Stimulated activated CD4-positive, alpha-beta T cell treated with anti-CD3 and anti-CD28 coated beads, Interleukin-1b, Interleukin-23, amount 100 ng/mL, for 24 hours (primary cell): Measurements from ENCODE around the gene MRTO4.
"Not testable (repeated sequence)": the region's sequence is repeated elsewhere in the genome, so short reads cannot be mapped to it uniquely, and the experiment has no call there.

ENCODE experiments used
- DNase-seq, 4 experiments: peaks; one replicate each; pipeline ENCODE4 v3.0.0-alpha.2; 2020; ENCODE audit warnings: low read depth in 4 of 4, low spot score in 1 of 4

MRTO4 gene

DNA sequence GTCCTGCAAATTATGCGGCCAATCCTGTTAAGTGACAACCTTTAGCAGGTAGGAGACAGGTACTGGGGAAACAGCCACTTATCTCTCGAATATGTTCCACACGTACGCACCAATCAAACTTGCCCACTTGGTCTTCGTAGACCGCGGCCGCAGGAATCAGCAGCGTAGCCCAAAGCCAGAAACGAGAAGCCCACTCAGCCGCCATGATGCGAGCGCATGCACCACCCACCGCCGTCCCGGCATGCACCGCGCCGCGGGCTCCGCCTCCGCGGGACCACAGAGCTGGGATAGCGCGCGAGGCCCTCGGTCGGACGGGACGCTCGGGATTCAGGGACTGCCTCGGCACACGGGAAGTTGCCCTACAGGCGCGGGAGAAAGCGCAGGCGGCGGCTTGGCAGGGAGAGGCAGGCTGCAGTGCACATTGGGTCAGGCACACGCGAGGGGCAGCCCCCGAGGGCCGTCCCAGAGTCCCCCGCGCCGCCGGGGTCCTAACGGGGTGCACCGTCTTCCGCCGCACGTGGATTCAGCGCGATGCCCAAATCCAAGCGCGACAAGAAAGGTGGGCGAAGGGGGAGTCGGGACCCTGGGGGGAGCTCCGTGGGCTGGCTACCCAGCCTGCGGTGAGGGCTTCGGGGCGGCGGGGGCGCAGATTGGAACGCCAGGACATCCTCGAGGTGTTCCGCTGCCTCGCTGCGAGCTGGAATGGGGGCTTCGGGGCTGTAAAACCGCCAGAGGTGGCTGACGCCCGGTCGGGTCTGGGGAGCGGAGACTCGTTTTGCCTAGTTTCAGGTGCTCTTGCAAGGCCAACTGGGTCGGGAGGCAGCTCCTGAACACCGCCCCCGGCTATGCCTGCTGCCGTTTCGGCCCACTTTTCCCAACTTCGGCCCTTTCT is at the start of gene MRTO4, which contains the start of gene EMC1:
TSS of gene MRTO4 (plus strand) at position 501 of the 892 bp plus-strand sequence. CDS start at position 532, 31 bp downstream.
TSS of gene EMC1 (minus strand) at position 220 of the 892 bp plus-strand sequence. CDS start at position 205, 15 bp downstream.
- peak; percentile 75 to 85 (median 83) for DNase-seq

DNA sequence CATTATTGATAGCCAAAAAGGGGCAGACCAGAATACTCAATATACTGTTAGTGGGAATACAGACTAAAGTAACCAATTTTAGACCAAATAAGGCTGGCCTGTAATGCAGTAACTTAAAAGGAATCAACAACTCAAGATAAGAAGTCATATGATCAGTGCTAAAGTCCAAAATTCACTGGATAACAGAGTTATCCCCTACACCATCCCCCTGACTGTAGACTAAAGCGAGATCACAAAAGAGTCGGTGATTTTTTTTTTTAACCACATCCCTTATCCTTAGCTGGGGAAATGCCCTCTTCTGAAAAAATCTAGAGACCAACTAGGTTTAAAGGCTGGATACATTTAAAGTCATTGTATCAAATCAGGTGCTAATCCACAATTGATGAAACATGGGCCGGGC is 49.2 kb upstream of the MRTO4 start:
- DNase-seq: no peak

DNA sequence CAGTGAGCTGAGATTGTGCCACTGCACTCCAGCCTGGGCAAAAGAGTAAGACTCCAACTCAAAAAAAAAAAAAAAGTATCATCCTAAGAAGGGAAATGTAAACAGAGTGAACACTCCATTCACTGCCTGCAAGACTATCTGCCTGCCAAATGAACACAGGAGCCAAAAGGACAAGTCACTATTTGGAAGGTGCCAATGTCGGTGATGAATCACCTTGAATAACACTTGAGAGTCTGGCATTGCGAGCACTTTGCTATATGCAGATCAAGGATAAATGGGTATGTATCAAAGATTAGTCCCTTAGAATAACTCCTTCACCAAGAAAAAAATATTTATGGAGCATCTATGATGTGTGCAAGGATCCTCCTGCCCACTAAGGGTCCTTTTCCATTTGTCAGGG is 48.2 kb upstream of the MRTO4 start:
- no peak for DNase-seq

DNA sequence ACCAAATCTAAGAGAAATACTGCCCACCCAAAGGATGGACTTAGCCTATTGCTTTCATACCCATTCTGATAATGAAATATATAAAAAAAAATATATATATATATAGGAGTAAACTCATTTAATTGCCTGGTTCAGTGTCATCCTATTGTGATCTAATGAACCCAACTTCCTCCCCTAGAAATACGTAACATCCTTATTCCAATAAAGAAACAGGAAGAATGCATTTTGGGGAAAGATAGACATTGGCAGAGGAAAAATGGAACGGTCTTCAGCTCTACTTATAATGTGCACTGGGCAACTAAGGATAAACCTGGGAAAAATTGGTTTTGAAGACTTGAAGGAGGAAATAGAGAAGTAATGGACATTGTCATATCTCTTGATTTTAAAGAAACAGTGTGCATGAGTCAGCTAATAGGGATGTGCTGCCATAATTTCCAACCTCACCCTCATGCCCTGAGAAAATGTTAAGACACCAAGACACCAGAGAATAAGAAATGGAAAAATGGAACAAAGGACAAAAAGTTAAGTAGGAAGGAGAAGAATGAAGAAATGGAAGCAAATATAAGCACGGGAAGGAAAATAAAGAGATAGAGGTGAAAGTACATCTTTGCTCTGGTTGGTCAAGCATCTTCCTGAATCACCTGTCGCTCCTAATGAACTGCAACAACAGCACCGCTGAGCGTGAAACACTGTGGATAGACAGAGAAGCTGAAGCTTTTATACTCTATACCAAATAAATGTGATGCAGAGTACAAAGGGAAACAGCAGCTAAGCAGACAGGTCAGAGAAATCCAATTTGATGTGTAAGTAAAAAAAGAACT is 46.9 kb upstream of the MRTO4 start:
- DNase-seq: no peak

DNA sequence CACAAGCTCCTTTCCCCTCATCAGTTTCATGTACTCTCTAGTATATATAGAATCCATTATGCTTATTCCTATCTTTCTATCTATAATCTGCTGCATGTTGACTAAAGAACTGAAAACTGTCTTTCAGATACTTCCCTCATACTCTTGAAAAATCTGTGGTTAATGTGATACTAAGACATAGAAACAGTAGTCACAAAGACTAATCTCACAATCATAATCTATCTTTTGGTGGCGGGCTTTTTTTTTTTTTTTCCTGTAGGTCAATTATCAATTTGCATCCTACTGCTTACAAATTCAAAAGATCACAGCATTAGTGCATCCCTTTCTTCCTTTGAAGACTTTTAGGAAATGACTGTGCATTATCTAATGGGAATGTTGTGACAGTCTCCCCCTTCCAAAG is 46.2 kb upstream of the MRTO4 start:
- DNase-seq: no peak

DNA sequence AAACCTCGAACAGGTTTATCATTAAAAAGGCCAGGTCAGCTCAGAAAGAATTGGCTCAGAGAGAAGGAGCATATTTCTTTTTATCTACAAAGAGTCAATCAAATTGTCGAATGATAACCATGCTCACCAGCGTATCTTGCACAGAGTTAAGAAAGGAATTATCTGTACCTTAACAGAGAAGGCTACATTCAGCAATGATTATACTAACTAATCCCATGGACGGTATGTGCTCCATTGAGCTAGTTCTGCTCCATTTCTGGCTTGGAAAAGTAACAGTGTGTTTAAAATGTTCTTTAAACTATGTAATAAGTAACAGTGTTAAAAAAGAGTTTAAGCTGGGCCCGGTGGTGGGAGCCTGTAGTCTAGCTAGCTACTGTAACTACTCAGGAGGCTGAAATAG is 45.8 kb upstream of the MRTO4 start:
- DNase-seq: no peak

DNA sequence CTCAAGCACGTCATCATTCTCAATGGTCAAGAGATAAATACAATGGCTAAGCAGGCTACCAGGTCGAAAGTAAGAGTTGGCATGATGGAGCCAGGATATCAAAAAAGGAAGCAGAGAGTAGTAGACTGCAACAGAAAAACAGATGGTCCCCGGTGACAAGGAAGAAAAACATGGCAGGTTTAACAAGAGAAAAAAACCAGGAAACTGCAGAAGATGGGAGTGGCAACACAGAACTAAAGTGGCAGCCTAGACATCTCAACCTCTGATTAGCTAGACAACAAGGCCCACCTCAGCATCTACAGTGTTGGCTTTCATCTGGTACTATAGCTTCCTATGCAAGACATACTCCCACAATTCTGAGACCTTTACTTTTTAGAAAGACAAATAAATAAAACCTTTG is 44.7 kb upstream of the MRTO4 start:
- no peak for DNase-seq

DNA sequence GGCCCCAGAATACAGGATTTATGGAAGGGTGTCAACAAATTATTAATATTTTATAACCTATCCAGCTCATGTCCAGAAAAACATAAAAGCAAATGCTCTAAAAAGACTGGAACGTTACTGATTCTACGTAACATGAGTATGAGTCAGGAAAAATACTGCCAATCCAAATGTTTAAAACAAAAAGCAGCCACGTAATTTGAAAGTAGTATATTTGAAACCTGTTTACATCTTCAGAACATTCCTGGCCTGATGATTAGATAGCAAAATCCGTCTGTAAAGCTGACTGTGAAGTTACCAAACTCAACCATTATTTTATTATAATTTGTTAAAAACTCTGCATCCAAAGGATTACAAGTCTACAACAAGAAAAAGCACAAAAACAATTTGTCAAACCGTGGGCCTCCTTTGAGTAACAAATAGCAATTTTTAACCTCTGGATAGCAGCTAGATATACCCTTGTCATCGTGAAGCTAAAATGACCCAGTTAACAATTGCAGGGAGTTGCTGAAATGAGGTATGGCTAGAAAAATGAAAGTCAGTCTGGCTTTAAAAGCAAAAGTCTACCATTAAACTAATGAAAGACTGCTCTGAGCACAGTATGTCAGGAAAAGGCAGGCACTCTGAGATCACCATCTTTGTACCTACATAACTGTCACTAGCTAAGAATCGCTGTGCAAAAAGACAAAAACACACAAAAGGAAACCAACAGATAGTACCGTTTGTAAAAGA is 42.7 kb upstream of the MRTO4 start:
- DNase-seq: no peak

DNA sequence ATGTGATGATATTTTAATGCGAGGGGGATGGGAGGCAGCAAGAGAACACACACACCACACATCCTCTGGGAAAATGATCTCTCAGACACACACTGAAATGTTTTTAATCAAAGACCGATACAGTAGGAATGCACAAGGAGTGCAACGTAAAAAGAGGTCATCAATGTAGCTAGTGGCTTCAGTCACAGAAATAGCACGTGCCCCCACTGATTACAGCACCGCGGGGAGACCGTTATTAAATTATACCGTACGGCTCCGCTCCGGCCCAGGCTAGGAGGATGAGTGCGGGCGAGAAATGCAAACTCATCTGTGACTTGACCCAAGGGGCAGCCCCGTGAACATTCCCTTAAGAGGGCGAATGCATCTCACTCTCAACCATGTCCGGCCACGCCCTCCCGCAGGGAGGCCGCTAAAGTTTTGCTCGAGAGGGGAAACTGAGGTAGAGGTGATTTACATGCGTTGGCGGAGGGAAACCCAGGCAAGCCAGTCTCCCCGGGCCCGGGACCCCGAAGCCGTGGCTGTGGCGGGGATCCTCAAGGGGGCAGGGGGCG is 42.1 kb upstream of the MRTO4 start:
- DNase-seq: peak in 3 of 4 experiments; percentile 31 to 67 (median 51)

DNA sequence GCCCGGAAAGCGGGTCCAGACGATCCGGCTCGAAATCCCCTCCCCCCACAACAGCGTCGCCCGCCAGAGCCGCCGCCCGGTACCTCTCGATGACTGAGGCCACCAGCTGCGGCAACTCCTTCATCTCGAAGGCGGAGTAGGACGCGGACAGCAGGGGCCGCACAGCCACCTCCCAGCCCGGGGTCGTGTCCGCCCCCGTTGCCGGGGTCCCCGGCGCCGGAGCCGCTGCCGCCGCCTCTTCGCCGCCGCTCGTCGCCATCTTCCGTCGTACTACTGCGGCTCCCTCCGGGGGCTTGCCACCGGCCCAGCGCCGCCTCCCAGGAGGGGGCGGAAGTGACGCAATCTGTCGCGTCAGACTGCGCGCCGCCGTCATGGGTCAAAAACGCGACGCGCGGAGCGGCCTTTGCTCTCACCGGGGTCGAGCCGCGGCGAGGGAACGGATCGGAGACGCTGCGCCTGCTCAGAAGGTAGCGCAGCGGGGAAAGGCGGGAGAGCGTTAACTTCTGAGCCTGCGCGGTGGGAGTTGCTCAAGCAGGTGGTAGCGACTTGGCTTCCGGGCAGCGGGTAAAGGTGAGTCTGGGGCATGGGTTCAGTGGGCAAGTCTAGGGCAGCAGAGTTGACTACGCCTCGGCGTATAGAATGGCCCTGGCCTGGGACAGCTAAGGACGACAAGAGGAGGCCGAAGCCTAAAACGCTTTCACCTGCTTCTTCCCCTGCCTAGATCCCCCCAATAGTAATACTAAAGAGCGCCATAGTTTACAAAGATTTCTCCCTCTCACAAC is 41.4 kb upstream of the MRTO4 start, which contains the start of gene UBR4:
TSS of gene UBR4 (minus strand) at position 277 of the 782 bp plus-strand sequence. CDS start at position 259, 18 bp downstream.
- DNase-seq: peak; percentile 95 to 97 (median 96)

DNA sequence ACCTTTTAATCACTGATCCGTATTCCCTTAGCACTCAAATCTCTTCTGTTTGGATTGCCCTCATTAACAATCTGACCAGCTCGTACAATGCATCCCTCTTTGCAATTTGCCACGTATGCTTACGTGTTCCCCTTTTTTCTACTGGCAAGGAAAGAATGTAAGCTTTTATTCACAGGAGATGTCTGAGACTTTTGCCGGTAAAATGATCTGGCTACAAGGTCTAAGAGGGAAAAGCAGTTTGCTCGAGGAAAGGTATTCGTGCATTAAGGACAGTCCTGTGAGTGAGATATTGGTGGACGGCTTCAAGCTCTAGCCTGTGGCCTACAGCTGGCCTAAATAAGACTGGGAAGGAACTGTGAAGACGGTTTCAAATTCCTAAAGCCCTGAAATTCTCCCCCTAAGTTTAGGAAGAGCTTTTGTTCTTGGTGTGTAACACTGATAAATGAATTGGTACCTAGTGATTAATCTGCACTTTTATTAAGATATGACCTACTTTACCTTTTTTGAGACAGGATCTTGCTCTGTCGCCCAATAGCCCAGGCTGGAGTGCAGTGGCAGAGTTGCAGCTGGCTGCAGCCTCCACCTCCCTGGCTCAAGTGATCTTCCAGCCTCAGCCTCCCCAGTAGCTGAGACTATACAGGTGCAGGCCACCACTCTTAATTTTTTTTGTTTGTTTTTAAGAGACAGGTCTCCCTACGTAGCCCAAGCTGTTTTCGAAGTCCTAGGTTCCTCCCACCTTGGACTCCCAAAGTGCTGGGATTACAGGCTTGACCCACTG is 40.6 kb upstream of the MRTO4 start:
- no peak for DNase-seq

DNA sequence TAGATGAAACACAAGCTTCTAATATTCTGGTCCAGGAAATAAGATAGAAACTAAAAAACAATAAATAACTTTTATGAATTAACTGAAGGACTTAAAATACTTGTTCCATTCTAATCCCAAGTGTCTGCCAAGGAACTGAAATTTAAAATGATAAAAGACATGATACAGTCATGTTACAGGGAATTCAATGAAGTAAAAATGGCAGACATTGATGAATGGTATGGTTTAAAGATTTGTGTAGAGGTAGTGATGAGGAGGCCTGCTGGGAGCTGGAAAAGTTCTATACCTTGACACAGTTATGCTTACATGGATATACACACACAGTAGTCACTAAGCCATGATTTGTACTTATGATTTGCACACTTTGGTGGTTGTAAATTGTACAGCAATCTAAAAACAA is 39.4 kb upstream of the MRTO4 start:
- DNase-seq: no peak

DNA sequence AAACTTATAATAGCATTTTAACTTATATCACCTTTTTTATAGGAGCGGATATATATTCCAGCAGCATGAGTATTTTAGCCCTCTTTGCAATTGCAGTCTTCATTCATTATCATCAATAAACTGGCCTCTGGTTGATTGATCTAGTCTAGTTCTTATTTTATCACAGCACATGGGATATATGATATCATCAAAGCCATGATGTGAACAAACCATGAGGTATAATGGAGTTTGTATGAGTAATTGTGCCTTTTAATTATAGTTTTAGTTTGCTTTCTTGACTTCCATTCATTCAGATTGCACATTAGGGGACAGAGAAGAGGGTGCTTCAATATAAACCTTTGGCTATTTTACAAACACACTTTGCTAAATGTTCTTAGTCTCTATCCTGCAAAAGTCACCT is 38.0 kb upstream of the MRTO4 start:
- DNase-seq: no peak

DNA sequence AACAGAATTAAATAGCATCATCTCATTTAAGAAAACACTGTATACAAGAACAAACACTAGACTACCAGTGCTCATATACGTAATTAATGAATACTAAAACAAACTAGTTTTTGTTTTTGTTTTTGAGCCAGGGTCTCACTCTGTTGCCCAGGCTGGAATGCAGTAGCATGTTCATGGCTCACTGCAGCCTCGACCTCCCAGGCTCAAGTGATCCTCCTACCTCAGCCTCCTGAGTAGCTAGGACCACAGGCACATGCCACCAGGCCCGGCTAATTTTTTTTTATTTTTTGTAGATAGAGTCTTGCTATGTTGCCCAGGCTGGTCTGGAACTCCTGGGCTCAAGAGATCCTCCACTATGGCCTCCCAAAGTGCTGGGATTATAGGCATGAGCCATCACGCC is 35.0 kb upstream of the MRTO4 start:
- DNase-seq: not testable (repeated sequence)

DNA sequence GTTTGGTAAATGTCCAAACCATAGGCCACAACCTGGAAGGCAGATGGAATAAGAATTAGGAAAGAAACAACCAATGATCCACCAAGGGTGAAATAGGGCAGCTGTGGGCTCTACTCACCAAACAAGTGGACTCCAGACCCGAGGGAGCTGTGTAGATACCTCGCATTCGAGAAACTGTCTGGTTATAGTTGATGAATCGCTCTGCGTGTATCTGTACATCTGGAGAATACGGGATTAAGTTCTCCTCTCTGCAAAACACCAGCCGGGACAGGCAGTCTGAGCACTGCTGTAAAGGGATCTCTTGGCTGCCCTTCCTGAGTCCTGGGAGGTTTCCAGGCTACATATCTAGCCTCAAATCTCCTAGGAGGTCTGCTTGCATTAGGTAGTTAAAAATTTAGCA is 32.2 kb upstream of the MRTO4 start:
- DNase-seq: no peak

DNA sequence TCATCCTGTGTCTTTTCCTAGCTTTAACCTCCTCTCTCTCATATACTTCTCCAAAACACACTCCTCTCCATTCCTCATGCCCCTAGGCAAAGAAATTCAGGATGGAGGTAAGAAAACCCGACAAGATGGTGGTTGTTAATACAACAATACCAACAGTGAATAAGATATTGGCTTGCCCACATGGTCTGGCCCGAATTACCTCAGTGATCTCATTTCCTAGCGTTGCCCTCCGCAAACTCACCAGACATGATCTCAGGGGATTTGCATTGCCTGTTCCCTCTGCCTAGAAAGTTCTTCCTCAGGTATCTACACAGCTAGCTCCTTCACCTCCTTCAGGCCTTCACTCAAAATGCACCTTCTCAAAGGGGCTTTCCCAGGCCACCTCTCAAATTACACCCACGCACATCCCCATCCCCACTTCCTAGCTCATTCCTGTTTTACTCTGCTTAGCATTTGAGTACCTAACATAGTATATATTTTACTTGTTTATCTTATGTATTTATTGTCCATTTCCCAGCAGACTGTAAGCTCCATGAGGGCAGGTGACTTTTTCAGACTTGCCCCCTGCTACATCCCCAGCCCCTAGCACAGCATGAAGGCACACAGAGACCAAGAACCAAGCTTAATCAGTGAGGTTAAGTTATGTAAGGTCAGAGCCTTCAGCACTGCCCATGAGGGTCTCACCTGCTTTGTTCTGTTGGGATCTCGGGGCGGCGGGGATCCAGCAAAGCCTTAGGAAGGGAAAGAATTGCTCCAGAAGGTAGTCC is 31.3 kb upstream of the MRTO4 start:
- no peak for DNase-seq

DNA sequence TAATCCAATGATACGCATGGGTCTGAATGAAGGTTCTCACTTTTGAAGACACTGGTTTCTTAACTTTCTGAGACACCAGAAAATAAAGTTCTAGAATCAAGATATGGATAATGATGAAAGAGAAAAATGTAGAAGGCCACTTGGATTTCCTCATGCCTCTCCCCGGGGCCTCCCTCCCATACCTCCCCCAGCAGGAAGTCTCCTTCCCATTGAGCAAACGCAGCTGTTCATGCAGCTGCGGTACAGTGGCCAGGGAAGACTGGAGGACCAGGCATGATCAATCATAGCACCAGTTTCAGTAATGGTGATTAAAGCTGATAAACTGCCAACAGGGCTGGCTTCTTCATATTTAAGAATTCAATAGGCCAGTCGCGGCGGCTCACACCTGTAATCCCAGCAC is 30.6 kb upstream of the MRTO4 start:
- DNase-seq: no peak

DNA sequence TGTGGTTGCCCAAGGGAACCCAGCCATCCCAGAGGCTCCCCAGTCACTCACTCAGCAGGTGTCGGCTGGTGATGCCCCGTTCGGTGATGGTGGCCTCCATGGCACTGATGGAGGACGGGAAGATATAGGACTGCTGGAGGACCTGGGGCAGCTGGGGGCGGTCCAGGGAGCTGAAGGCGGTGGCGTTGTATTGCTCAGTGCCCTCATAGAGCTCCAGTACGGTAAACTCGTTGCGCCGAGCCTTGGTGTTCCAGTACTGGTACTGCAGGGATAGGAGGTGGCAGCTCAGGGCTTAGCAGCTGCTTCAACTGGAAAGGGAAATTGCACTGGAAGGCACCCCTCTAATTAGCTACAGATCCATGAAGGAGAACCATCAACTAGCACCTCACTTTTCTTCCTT is 29.0 kb upstream of the MRTO4 start:
- DNase-seq: no peak
